HepG2 (cell line): ENCODE results near the gene VAC14. TPM values are rescaled to one million over a fixed set of nuclear protein-coding genes. Genes with fewer than 3 reads are reported as not detected.

Experiments used
- CEBPB ChIP-seq: IDR thresholded peaks from 2 replicates; pipeline ENCODE4 v1.6.1; 2011; ENCODE audit warnings: low read depth, low read length, improper control_type of control experiment, borderline replicate concordance
- CENPT ChIP-seq: sonication (generic); formaldehyde crosslinking; IDR thresholded peaks from 2 replicates; pipeline ENCODE4 v1.8.0; 2022; ENCODE audit warnings: low read depth, mild to moderate bottlenecking, moderate library complexity, missing genetic modification reagents
- CHCHD3 ChIP-seq: sonication (generic); formaldehyde crosslinking; IDR thresholded peaks from 2 replicates; pipeline ENCODE4 v1.8.0; 2022; ENCODE audit warnings: mild to moderate bottlenecking, missing genetic modification reagents, moderate library complexity
- FOSL2 ChIP-seq: sonication (generic); formaldehyde crosslinking; IDR thresholded peaks from 2 replicates; pipeline ENCODE4 v1.4.0; 2020; ENCODE audit warnings: missing genetic modification reagents
- HOXD1 ChIP-seq: sonication (generic); formaldehyde crosslinking; IDR thresholded peaks from 2 replicates; pipeline ENCODE4 v1.5.0; 2020; ENCODE audit warnings: missing genetic modification reagents
- KDM3A ChIP-seq: IDR thresholded peaks from 2 replicates; pipeline ENCODE4 v1.6.1; 2018; ENCODE audit warnings: low read depth, missing compliant biosample characterization
- KDM5A ChIP-seq: fragments of 200-600 bp; sonication (generic); IDR thresholded peaks from 2 replicates; pipeline ENCODE4 v1.7.0; 2018; ENCODE audit warnings: antibody characterized with exemption, mild to moderate bottlenecking, low read length, borderline replicate concordance
- KDM5B ChIP-seq: sonication (generic); formaldehyde crosslinking; IDR thresholded peaks from 2 replicates; pipeline ENCODE4 v1.4.0; 2020; ENCODE audit warnings: missing genetic modification reagents, mild to moderate bottlenecking, borderline replicate concordance
- NFYB ChIP-seq: sonication (generic); formaldehyde crosslinking; IDR thresholded peaks from 2 replicates; pipeline ENCODE4 v1.4.0; 2020; ENCODE audit warnings: missing genetic modification reagents
- SKI ChIP-seq: fragments of 450-650 bp; IDR thresholded peaks from one replicate; pipeline ENCODE4 v1.6.1; 2018; ENCODE audit warnings: mild to moderate bottlenecking; ENCODE audit not compliant: partially characterized antibody
- SRSF1 ChIP-seq: fragments of 200-400 bp; formaldehyde crosslinking; optimal IDR thresholded peaks from 2 replicates; pipeline ENCODE3; 2017; ENCODE audit warnings: mild to moderate bottlenecking, low read depth, low read length, moderate library complexity
- ZKSCAN1 ChIP-seq: fragments of 150-350 bp; IDR thresholded peaks from 2 replicates; pipeline ENCODE4 v1.6.1; 2014; ENCODE audit warnings: low read length
- ZNF205 ChIP-seq: IDR thresholded peaks from 2 replicates; pipeline ENCODE4 v1.6.1; 2018; ENCODE audit warnings: missing biosample characterization, missing genetic modification reagents
- ZNF230 ChIP-seq: sonication (generic); formaldehyde crosslinking; IDR thresholded peaks from 2 replicates; pipeline ENCODE4 v1.4.0; 2020; ENCODE audit warnings: mild to moderate bottlenecking, missing genetic modification reagents
- ZNF431 ChIP-seq: sonication (generic); formaldehyde crosslinking; IDR thresholded peaks from 2 replicates; pipeline ENCODE4 v1.9.0; 2022; ENCODE audit warnings: missing genetic modification reagents, low read depth, mild to moderate bottlenecking, borderline replicate concordance
- ZNF737 ChIP-seq: sonication (generic); formaldehyde crosslinking; IDR thresholded peaks from 2 replicates; pipeline ENCODE4 v1.5.0; 2020; ENCODE audit warnings: missing genetic modification reagents, mild to moderate bottlenecking, borderline replicate concordance
- ZNF746 ChIP-seq: sonication (generic); formaldehyde crosslinking; IDR thresholded peaks from 2 replicates; pipeline ENCODE4 v1.8.0; 2022; ENCODE audit warnings: mild to moderate bottlenecking, missing genetic modification reagents
- ZNF775 ChIP-seq: sonication (generic); formaldehyde crosslinking; IDR thresholded peaks from 2 replicates; pipeline ENCODE4 v1.4.0; 2020; ENCODE audit warnings: missing genetic modification reagents, mild to moderate bottlenecking, moderate library complexity, borderline replicate concordance
- polyA plus RNA-seq, 8 experiments: library from polyadenylated mRNA; depleted of rRNA in 3 of 8; stranded (reverse) in 7 of 8; unstranded in 1 of 8; fragments of >200 nt; fragmentation: Illumina TruSeq in 4 of 8; extraction: Trizol in 4 of 8; gene quantifications; 2 replicates each; pipeline versions ENCODE4 v1.2.1 to v1.2.3, GENCODE V29; 2011 to 2016; ENCODE audit warnings: low read depth in 4 of 8, missing spikeins in 1 of 8, mixed read lengths in 1 of 8; ENCODE audit not compliant: insufficient read depth in 1 of 8
- total RNA-seq, 5 experiments: library from RNA; depleted of rRNA; stranded (reverse); fragments of >200 nt; fragmentation: Illumina TruSeq; extraction: Trizol; gene quantifications; 2 replicates each; pipeline ENCODE4 v1.2.3, GENCODE V29; 2016; ENCODE audit warnings: low read depth in 1 of 5
- TF ChIP-seq, protein P1 (sequence below): sonication (generic); formaldehyde crosslinking; IDR thresholded peaks from 2 replicates; pipeline ENCODE4 v1.4.0; 2020; ENCODE audit warnings: missing genetic modification reagents
- TF ChIP-seq, protein P2 (sequence below): IDR thresholded peaks from 2 replicates; pipeline ENCODE4 v1.6.1; 2012; ENCODE audit warnings: inconsistent platforms
- TF ChIP-seq, protein P3 (sequence below): sonication (generic); formaldehyde crosslinking; IDR thresholded peaks from 2 replicates; pipeline ENCODE4 v1.5.1; 2020; ENCODE audit warnings: missing genetic modification reagents, mild to moderate bottlenecking, borderline replicate concordance
- TF ChIP-seq, protein P4 (sequence below): sonication (generic); formaldehyde crosslinking; IDR thresholded peaks from 2 replicates; pipeline ENCODE4 v1.4.0; 2020; ENCODE audit warnings: missing genetic modification reagents, borderline replicate concordance
- TF ChIP-seq, protein P5 (sequence below): IDR thresholded peaks from 2 replicates; pipeline ENCODE4 v1.6.1; 2018; ENCODE audit warnings: missing genetic modification reagents, mild to moderate bottlenecking, missing compliant biosample characterization

VAC14 gene
- total and polyA plus RNA-seq, 2 of the 13 experiments (the other 11 are each of a cell fraction or from before 2014, with no cell fraction given), result 23.5 to 24.6 TPM

DNA sequence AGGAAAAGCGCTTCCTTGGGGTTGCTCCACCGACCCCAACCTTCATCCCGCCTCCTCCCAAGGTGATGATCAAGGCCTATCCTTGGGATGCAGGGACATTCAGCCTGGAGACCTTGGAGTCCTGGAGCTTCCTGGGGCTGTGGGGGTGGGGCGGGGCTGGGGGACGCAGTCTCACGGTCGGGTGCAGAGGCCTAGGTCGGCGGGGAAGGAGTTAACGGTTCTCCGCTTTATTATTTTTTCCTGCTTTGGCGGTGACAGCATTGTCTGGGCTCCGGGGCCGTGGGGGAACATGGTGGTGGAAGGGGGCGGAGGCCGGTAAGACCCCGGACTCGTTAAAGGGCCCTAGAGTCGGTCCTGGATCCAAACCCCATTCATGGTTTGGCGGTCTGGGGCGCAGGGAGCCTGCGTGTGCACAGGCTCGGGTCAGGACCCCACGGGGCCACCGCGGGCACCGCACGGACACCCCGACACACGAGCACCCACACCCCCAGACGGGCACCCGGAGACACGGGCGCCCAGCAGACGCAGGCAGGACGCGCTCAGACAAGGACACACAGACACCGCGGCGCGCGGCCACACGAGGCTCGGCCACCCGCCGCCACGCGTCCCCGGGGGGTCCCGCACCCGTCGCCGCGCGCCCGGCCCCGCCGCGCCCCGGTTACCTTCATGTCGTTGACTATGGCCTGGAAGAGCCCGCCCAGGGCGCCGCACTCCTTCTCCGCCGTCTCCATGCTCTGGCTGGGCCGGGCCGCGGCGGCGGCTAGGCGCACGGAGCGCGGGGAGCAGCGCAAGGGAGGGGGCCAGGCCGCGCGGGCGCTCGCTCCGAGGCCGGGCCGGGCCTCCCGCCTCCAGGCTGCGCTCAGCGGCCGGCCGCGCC lies 115.7 kb downstream of the VAC14 start (continued):
- TF ChIP-seq CHCHD3 (CRISPR knock-in tag) (0 out of 2 replicates have a peak, but pooled peaks have one; percentile 49), ZNF737 (CRISPR knock-in tag) (0 out of 2 replicates have a peak, but pooled peaks have one; percentile 44), KDM5B (CRISPR knock-in tag) (peak; percentile 43), ZNF775 (no peak), FOSL2 (CRISPR knock-in tag) (no peak), ZNF431 (CRISPR knock-in tag) (no peak), KDM3A (CRISPR knock-in tag) (no peak), NFYB (CRISPR knock-in tag) (no peak), SKI (peak; percentile 66), ZNF230 (CRISPR knock-in tag) (peak; percentile 57; the same call in 1 of the 2 replicates), SRSF1 (peak; percentile 58), CEBPB (no peak), ZNF746 (CRISPR knock-in tag) (no peak; the same call in 1 of the 2 replicates), HOXD1 (no peak), ZKSCAN1 (no peak), CENPT (no peak), ZNF205 (CRISPR knock-in tag) (no peak), KDM5A (peak; percentile 9; the same call in 1 of the 2 replicates)
- TF ChIP-seq, protein P1, sequence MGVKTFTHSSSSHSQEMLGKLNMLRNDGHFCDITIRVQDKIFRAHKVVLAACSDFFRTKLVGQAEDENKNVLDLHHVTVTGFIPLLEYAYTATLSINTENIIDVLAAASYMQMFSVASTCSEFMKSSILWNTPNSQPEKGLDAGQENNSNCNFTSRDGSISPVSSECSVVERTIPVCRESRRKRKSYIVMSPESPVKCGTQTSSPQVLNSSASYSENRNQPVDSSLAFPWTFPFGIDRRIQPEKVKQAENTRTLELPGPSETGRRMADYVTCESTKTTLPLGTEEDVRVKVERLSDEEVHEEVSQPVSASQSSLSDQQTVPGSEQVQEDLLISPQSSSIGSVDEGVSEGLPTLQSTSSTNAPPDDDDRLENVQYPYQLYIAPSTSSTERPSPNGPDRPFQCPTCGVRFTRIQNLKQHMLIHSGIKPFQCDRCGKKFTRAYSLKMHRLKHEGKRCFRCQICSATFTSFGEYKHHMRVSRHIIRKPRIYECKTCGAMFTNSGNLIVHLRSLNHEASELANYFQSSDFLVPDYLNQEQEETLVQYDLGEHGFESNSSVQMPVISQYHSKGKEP (CRISPR knock-in tag), result 0 out of 2 replicates have a peak, but pooled peaks have one; percentile 37
- TF ChIP-seq, protein P2, sequence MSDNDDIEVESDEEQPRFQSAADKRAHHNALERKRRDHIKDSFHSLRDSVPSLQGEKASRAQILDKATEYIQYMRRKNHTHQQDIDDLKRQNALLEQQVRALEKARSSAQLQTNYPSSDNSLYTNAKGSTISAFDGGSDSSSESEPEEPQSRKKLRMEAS, result peak; percentile 41; the same call in 1 of the 2 replicates
- TF ChIP-seq, protein P3, sequence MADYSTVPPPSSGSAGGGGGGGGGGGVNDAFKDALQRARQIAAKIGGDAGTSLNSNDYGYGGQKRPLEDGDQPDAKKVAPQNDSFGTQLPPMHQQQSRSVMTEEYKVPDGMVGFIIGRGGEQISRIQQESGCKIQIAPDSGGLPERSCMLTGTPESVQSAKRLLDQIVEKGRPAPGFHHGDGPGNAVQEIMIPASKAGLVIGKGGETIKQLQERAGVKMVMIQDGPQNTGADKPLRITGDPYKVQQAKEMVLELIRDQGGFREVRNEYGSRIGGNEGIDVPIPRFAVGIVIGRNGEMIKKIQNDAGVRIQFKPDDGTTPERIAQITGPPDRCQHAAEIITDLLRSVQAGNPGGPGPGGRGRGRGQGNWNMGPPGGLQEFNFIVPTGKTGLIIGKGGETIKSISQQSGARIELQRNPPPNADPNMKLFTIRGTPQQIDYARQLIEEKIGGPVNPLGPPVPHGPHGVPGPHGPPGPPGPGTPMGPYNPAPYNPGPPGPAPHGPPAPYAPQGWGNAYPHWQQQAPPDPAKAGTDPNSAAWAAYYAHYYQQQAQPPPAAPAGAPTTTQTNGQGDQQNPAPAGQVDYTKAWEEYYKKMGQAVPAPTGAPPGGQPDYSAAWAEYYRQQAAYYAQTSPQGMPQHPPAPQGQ (CRISPR knock-in tag), result 0 out of 2 replicates have a peak, but pooled peaks have one; percentile 50
- TF ChIP-seq, protein P4, sequence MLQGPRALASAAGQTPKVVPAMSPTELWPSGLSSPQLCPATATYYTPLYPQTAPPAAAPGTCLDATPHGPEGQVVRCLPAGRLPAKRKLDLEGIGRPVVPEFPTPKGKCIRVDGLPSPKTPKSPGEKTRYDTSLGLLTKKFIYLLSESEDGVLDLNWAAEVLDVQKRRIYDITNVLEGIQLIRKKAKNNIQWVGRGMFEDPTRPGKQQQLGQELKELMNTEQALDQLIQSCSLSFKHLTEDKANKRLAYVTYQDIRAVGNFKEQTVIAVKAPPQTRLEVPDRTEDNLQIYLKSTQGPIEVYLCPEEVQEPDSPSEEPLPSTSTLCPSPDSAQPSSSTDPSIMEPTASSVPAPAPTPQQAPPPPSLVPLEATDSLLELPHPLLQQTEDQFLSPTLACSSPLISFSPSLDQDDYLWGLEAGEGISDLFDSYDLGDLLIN (CRISPR knock-in tag), result no peak
- TF ChIP-seq, protein P5, sequence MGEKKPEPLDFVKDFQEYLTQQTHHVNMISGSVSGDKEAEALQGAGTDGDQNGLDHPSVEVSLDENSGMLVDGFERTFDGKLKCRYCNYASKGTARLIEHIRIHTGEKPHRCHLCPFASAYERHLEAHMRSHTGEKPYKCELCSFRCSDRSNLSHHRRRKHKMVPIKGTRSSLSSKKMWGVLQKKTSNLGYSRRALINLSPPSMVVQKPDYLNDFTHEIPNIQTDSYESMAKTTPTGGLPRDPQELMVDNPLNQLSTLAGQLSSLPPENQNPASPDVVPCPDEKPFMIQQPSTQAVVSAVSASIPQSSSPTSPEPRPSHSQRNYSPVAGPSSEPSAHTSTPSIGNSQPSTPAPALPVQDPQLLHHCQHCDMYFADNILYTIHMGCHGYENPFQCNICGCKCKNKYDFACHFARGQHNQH (CRISPR knock-in tag), result peak; percentile 31; the same call in 1 of the 2 replicates
